ENCODE results near the gene HS6ST3. TPM values are rescaled to one million over a fixed set of nuclear protein-coding genes. Genes with fewer than 3 reads are reported as not detected.

The HS6ST3 gene
- total RNA-seq, 2 donors from 2014 or later: 0.02 to 0.13 TPM

GRCh38 chr13:96165840-96166239 lies 75.9 kb downstream of the HS6ST3 start:
- no peak overlapping the region for H3K9ac ChIP-seq (ENCODE audit: low read depth in 2 of 2, low read length in 2 of 2)
- H3K27me3 ChIP-seq: no peaks in the 10 kb centered on the region
- no peak overlapping the region for H3K4me3 ChIP-seq
- H3K4me1 ChIP-seq: no peaks in the 10 kb centered on the region
- no peak for TF ChIP-seq CTCF (IDR thresholded peaks at IDR 0.05)
- no peak for DNase-seq
- no peak overlapping the region for H3K27ac ChIP-seq
- intact Hi-C loops (cut with DNase I): no loop called here
- H3K9me3 ChIP-seq: no peaks in the 10 kb centered on the region
- no peaks in the 10 kb centered on the region for H3K36me3 ChIP-seq

GRCh38 chr13:96172066-96172465 lies 82.2 kb downstream of the HS6ST3 start:
- no peak for DNase-seq
- no peaks in the 10 kb centered on the region for H3K36me3 ChIP-seq
- intact Hi-C loops (cut with DNase I): no loop called here

GRCh38 chr13:96178759-96179158 lies 88.9 kb downstream of the HS6ST3 start:
- Histone ChIP-seq H3K4me1 (no peaks in the 10 kb centered on the region), H3K27ac (no peak overlapping the region), H3K9ac (ENCODE audit: low read depth in 2 of 2, low read length in 2 of 2) (no peak overlapping the region), H3K36me3 (no peaks in the 10 kb centered on the region), H3K9me3 (no peaks in the 10 kb centered on the region), H3K27me3 (no peaks in the 10 kb centered on the region), H3K4me3 (no peak overlapping the region)
- DNase-seq: no peak
- no peak for TF ChIP-seq CTCF (IDR thresholded peaks at IDR 0.05)
- intact Hi-C loops (cut with DNase I): no loop called here

More at GRCh38 chr13:96172066-96172465, 82.2 kb downstream of the HS6ST3 start:
- H3K9ac ChIP-seq (ENCODE audit: low read depth in 2 of 2, low read length in 2 of 2): no peak overlapping the region
- no peak overlapping the region for H3K4me3 ChIP-seq
- H3K27ac ChIP-seq: no peak overlapping the region
- no peaks in the 10 kb centered on the region for H3K27me3 ChIP-seq
- H3K4me1 ChIP-seq: no peaks in the 10 kb centered on the region
- no peak for TF ChIP-seq CTCF (IDR thresholded peaks at IDR 0.05)
- H3K9me3 ChIP-seq: no peaks in the 10 kb centered on the region

GRCh38 chr13:96179309-96179708 lies 89.4 kb downstream of the HS6ST3 start:
- no peaks in the 10 kb centered on the region for H3K9me3 ChIP-seq
- H3K36me3 ChIP-seq: no peaks in the 10 kb centered on the region

GRCh38 chr13:96181911-96182310 lies 92.0 kb downstream of the HS6ST3 start:
- DNase-seq: no peak
- H3K9ac ChIP-seq (ENCODE audit: low read depth in 2 of 2, low read length in 2 of 2): no peak overlapping the region
- TF ChIP-seq CTCF (IDR thresholded peaks at IDR 0.05): no peak
- H3K27me3 ChIP-seq: no peaks in the 10 kb centered on the region
- H3K9me3 ChIP-seq: no peaks in the 10 kb centered on the region
- no peak overlapping the region for H3K27ac ChIP-seq
- no peaks in the 10 kb centered on the region for H3K36me3 ChIP-seq
- H3K4me3 ChIP-seq: no peak overlapping the region
- intact Hi-C loops (cut with DNase I): no loop called here
- H3K4me1 ChIP-seq: no peaks in the 10 kb centered on the region

More at GRCh38 chr13:96179309-96179708, 89.4 kb downstream of the HS6ST3 start:
- intact Hi-C loops (cut with DNase I): no loop called here
- Histone ChIP-seq H3K27ac (no peak overlapping the region), H3K4me1 (no peaks in the 10 kb centered on the region), H3K9ac (ENCODE audit: low read depth in 2 of 2, low read length in 2 of 2) (no peak overlapping the region), H3K27me3 (no peaks in the 10 kb centered on the region), H3K4me3 (no peak overlapping the region)
- no peak for DNase-seq
- no peak for TF ChIP-seq CTCF (IDR thresholded peaks at IDR 0.05)

- Histone ChIP-seq H3K27me3 (no peaks in the 10 kb centered on the region), H3K4me1 (no peaks in the 10 kb centered on the region), H3K4me3 (no peak overlapping the region), H3K36me3 (no peaks in the 10 kb centered on the region), H3K9me3 (no peaks in the 10 kb centered on the region), H3K9ac (ENCODE audit: low read depth in 2 of 2, low read length in 2 of 2) (no peak overlapping the region), H3K27ac (no peak overlapping the region)
- intact Hi-C loops (cut with DNase I): no loop called here
- no peak for DNase-seq
- TF ChIP-seq CTCF (IDR thresholded peaks at IDR 0.05): no peak
Observed at GRCh38 chr13:96185818-96186217, 95.9 kb downstream of the HS6ST3 start.

Data from colonic mucosa (tissue), 4 donors.